H9 (cell line): ENCODE results near the gene RIMS1. TPM values are rescaled to one million over a fixed set of nuclear protein-coding genes. Genes with fewer than 3 reads are reported as not detected.

ENCODE experiments used
- DNase-seq: peaks from one replicate; pipeline ENCODE4 v3.0.0-alpha.2; 2017
- H2AFZ ChIP-seq: one replicate; pipeline ENCODE4 v1.6.1; 2013; ENCODE audit warnings: mild to moderate bottlenecking, low read length, control low read depth, moderate library complexity
- H2AK5ac ChIP-seq: 2 replicates; pipeline ENCODE4 v1.6.1; 2013; ENCODE audit warnings: low read length, control low read depth, mixed read lengths; ENCODE audit not compliant: insufficient read length
- H2BK120ac ChIP-seq: one replicate; pipeline ENCODE4 v1.6.1; 2013; ENCODE audit warnings: low read depth, mild to moderate bottlenecking, low read length, control low read depth, inconsistent platforms; ENCODE audit not compliant: poor library complexity, severe bottlenecking
- H2BK12ac ChIP-seq: 2 replicates; pipeline ENCODE4 v1.6.1; 2013; ENCODE audit warnings: low read length, control low read depth, mixed read lengths, low read depth; ENCODE audit not compliant: insufficient read length
- H2BK15ac ChIP-seq: 2 replicates; pipeline ENCODE4 v1.6.1; 2013; ENCODE audit warnings: low read depth, low read length, control low read depth
- H2BK20ac ChIP-seq: one replicate; pipeline ENCODE4 v1.6.1; 2013; ENCODE audit warnings: low read depth, mild to moderate bottlenecking, low read length, control low read depth, inconsistent platforms; ENCODE audit not compliant: poor library complexity, severe bottlenecking
- H2BK5ac ChIP-seq: 2 replicates; pipeline ENCODE4 v1.6.1; 2013; ENCODE audit warnings: low read length, control low read depth, mixed read lengths; ENCODE audit not compliant: insufficient read length
- H3K14ac ChIP-seq: 2 replicates; pipeline ENCODE4 v1.6.1; 2013; ENCODE audit warnings: low read length, control low read depth; ENCODE audit not compliant: insufficient read depth
- H3K18ac ChIP-seq: 2 replicates; pipeline ENCODE4 v1.6.1; 2013; ENCODE audit warnings: low read depth, mild to moderate bottlenecking, mixed read lengths, low read length, control low read depth; ENCODE audit not compliant: insufficient read length
- H3K23ac ChIP-seq: 2 replicates; pipeline ENCODE4 v1.6.1; 2013; ENCODE audit warnings: low read length, control low read depth, mixed read lengths, low read depth; ENCODE audit not compliant: insufficient read length
- H3K23me2 ChIP-seq: 2 replicates; pipeline ENCODE4 v1.6.1; 2013; ENCODE audit warnings: low read depth, mild to moderate bottlenecking, mixed read lengths, low read length, control low read depth; ENCODE audit not compliant: insufficient read length, poor library complexity, severe bottlenecking
- H3K27ac ChIP-seq: 2 replicates; pipeline ENCODE4 v1.5.1; 2013; ENCODE audit warnings: low read length, control low read depth, mixed read lengths, low read depth; ENCODE audit not compliant: insufficient read length
- H3K27me3 ChIP-seq: 2 replicates; pipeline ENCODE4 v1.6.1; 2013; ENCODE audit warnings: low read length, control low read depth, inconsistent platforms; ENCODE audit not compliant: insufficient read depth
- H3K4ac ChIP-seq: 2 replicates; pipeline ENCODE4 v1.6.1; 2013; ENCODE audit warnings: low read depth, mild to moderate bottlenecking, control low read depth, inconsistent platforms, low read length, moderate library complexity
- H3K4me1 ChIP-seq: 2 replicates; pipeline ENCODE4 v1.6.1; 2013; ENCODE audit warnings: low read length, control low read depth, inconsistent platforms; ENCODE audit not compliant: insufficient read depth
- H3K4me2 ChIP-seq: 2 replicates; pipeline ENCODE4 v1.6.1; 2013; ENCODE audit warnings: low read length, control low read depth, mixed read lengths; ENCODE audit not compliant: insufficient read length, insufficient read depth
- H3K56ac ChIP-seq: 2 replicates; pipeline ENCODE4 v1.6.1; 2013; ENCODE audit warnings: low read depth, mild to moderate bottlenecking, mixed read lengths, low read length, control low read depth; ENCODE audit not compliant: insufficient read length
- H3K79me1 ChIP-seq: 2 replicates; pipeline ENCODE4 v1.6.1; 2013; ENCODE audit warnings: low read depth, mild to moderate bottlenecking, moderate library complexity, low read length, control low read depth, inconsistent platforms; ENCODE audit not compliant: insufficient read depth, poor library complexity, severe bottlenecking
- H3K79me2 ChIP-seq: 2 replicates; pipeline ENCODE4 v1.6.1; 2013; ENCODE audit warnings: low read length, control low read depth, inconsistent platforms; ENCODE audit not compliant: insufficient read depth
- H3K9ac ChIP-seq: 2 replicates; pipeline ENCODE4 v1.6.1; 2013; ENCODE audit warnings: low read length, control low read depth, mixed read lengths; ENCODE audit not compliant: insufficient read length; ENCODE audit errors: extremely low read depth
- H3K9me3 ChIP-seq: one replicate; pipeline ENCODE4 v1.6.1; 2013; ENCODE audit warnings: low read depth, low read length, inconsistent platforms; ENCODE audit not compliant: control insufficient read depth
- H3T11ph ChIP-seq: one replicate; pipeline ENCODE4 v1.6.1; 2013; ENCODE audit warnings: mild to moderate bottlenecking, low read length, control low read depth, inconsistent platforms
- H4K20me1 ChIP-seq: one replicate; pipeline ENCODE4 v1.6.1; 2013; ENCODE audit not compliant: control insufficient read depth, insufficient read length, insufficient read depth
- H4K5ac ChIP-seq: 2 replicates; pipeline ENCODE4 v1.6.1; 2013; ENCODE audit warnings: low read depth, mild to moderate bottlenecking, mixed read lengths, low read length, control low read depth; ENCODE audit not compliant: insufficient read length
- H4K8ac ChIP-seq: replicated peaks from 2 replicates; pipeline ENCODE4 v1.6.1; 2013; ENCODE audit warnings: low read length, control low read depth, mixed read lengths, low read depth; ENCODE audit not compliant: insufficient read length
- H4K91ac ChIP-seq: 2 replicates; pipeline ENCODE4 v1.6.1; 2013; ENCODE audit warnings: low read depth, mild to moderate bottlenecking, moderate library complexity, mixed read lengths, low read length, control low read depth; ENCODE audit not compliant: insufficient read length
- H3K27ac Mint-ChIP-seq, 3 experiments: 2 replicates in 2 of 3; 3 replicates in 1 of 3; pipeline ENCODE4 v1.8.0; 2020 to 2021; ENCODE audit warnings: mixed read lengths in 3 of 3, mild to moderate bottlenecking in 1 of 3, moderate library complexity in 1 of 3
- H3K27me3 Mint-ChIP-seq: 2 replicates; pipeline ENCODE4 v1.8.0; 2021; ENCODE audit warnings: low read depth, mild to moderate bottlenecking, moderate library complexity, mixed read lengths
- H3K36me3 Mint-ChIP-seq, 3 experiments: 2 replicates in 2 of 3; 3 replicates in 1 of 3; pipeline ENCODE4 v1.8.0; 2020 to 2021; ENCODE audit warnings: low read depth in 3 of 3, mixed read lengths in 3 of 3; ENCODE audit not compliant: insufficient read depth in 1 of 3
- H3K4me1 Mint-ChIP-seq, 2 experiments: 2 replicates each; pipeline ENCODE4 v1.8.0; 2020; ENCODE audit warnings: mixed read lengths in 2 of 2
- H3K4me3 Mint-ChIP-seq, 2 experiments: 2 replicates in 1 of 2; 3 replicates in 1 of 2; pipeline ENCODE4 v1.8.0; 2020 to 2021; ENCODE audit warnings: mild to moderate bottlenecking in 2 of 2, mixed read lengths in 2 of 2, moderate library complexity in 1 of 2
- H3K9me3 Mint-ChIP-seq, 2 experiments: 2 replicates in 1 of 2; 3 replicates in 1 of 2; pipeline ENCODE4 v1.8.0; 2020; ENCODE audit warnings: mild to moderate bottlenecking in 2 of 2, mixed read lengths in 2 of 2, moderate library complexity in 1 of 2
- CTCF ChIP-seq: fragments of 200-600 bp; sonication (generic); conservative IDR thresholded peaks from 3 replicates; pipeline ENCODE4 v1.8.0; 2021; ENCODE audit warnings: antibody characterized with exemption, mild to moderate bottlenecking
- WGBS: extraction: QIAGEN DNeasy Blood & Tissue Kit; methylation state at CpG from one replicate; pipeline ENCODE4 v1.1.7; 2013; ENCODE audit warnings: missing lambda C conversion rate, low lambda C conversion rate, mixed read lengths; ENCODE audit not compliant: insufficient read length; ENCODE audit errors: extremely low coverage; 5-methylcytosine and 5-hydroxymethylcytosine counted together
- total RNA-seq: library from RNA; stranded (reverse); gene quantifications from 2 replicates; pipeline ENCODE4 v1.2.1, GENCODE V29; 2021

RIMS1 gene
- total RNA-seq, 1 experiment from 2014 or later, result 0.83 TPM

DNA sequence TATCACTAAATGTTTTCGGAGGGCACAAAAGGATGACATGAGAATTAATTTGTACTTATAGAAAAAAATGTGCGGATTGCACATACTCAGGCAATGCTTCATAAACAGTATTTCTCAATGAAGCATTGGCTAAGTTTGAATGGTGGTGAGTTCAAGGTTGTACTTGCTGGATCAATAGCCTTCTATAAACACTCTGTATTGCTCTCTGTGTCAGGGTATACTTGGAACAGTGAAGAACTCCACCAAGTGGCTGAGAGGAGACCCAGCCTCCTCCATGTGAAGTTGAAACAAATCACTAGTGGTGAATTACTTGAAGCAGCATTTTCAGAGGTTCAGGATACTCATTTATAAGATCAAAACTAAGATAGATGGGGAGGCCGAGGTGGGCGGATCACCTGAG is 360.6 kb downstream of the RIMS1 start:
- no peak overlapping the region for H3K9ac ChIP-seq
- no peak overlapping the region for H3K18ac ChIP-seq
- Mint-ChIP-seq H3K27ac (peak overlapping the region in 2 of 3 experiments; percentile 51 to 95; a peak in 3 of 7 replicates), H3K9me3 (no peaks in the 10 kb centered on the region), H3K27me3 (no peaks in the 10 kb centered on the region), H3K36me3 (no peaks in the 10 kb centered on the region), H3K4me1 (peaks cover 20 to 26% of the 10 kb centered on the region in 2 experiments), H3K4me3 (no peak overlapping the region)
- H3K79me2 ChIP-seq, result no peaks in the 10 kb centered on the region
- no CpG with 5 or more reads among the region's 4 CpGs for WGBS
- no peak overlapping the region for H2AK5ac ChIP-seq
- H2AFZ ChIP-seq, result no peak overlapping the region
- H3K27me3 ChIP-seq, result no peaks in the 10 kb centered on the region
- H4K5ac ChIP-seq, result no peak overlapping the region
- no peaks in the 10 kb centered on the region for H3K79me1 ChIP-seq
- H3K23me2 ChIP-seq, result no peaks in the 10 kb centered on the region
- H2BK20ac ChIP-seq, result no peak overlapping the region
- H3K4me1 ChIP-seq, result no peaks in the 10 kb centered on the region
- no peak overlapping the region for H2BK120ac ChIP-seq
- H3K23ac ChIP-seq, result no peak overlapping the region
- H4K91ac ChIP-seq, result no peak overlapping the region
- no peak overlapping the region for H2BK12ac ChIP-seq
- H2BK15ac ChIP-seq, result no peak overlapping the region
- no peak overlapping the region for H3K4me2 ChIP-seq
- H4K8ac ChIP-seq, result no peak overlapping the region
- H3K4ac ChIP-seq, result no peak overlapping the region
- DNase-seq, result peak; percentile 34
- H3T11ph ChIP-seq, result no peak overlapping the region
- no peak overlapping the region for H3K14ac ChIP-seq
- H2BK5ac ChIP-seq, result no peak overlapping the region
- H4K20me1 ChIP-seq, result no peaks in the 10 kb centered on the region
- no peaks in the 10 kb centered on the region for H3K9me3 ChIP-seq
- TF ChIP-seq CTCF, result peak; percentile 43; the same call in 2 of the 3 replicates
- H3K56ac ChIP-seq, result no peak overlapping the region
- H3K27ac ChIP-seq, result no peak overlapping the region
